ENCODE measurements around the gene DNAJC18.

Gene DNAJC18

GRCh38 chr5:139361835-139362429 is 77.4 kb downstream of the DNAJC18 start:
- Histone ChIP-seq H3K36me3 (ENCODE audit: control insufficient read depth in 2 of 2, insufficient read depth in 1 of 2, low read length in 2 of 2) (peaks cover 47 to 71% of the 10 kb centered on the region in 2 experiments), H3K9me3 (ENCODE audit: control insufficient read depth, insufficient read depth, low read depth, low read length) (no peaks in the 10 kb centered on the region), H3K4me3 (ENCODE audit: low read depth, low read length) (no peak overlapping the region), H3K4me1 (ENCODE audit: control insufficient read depth, insufficient read depth, low read length) (no peaks in the 10 kb centered on the region), H3K27ac (ENCODE audit: extremely low read depth, low read depth, low read length) (no peak overlapping the region)
- CTCF ChIA-PET: interaction anchor here (0.7 kb wide), 1 partner anchor 610 kb away, joined by 5 read pairs; no protein-coding TSS in a partner anchor
- no peak for TF ChIP-seq ZNF560 (tag by site-specific recombination; IDR thresholded peaks at IDR 0.05; ENCODE audit: borderline replicate concordance)
- TF ChIP-seq SP3 (tag by site-specific recombination; IDR thresholded peaks at IDR 0.05): no peak
- TF ChIP-seq ZBTB17 (tag by site-specific recombination; IDR thresholded peaks at IDR 0.05): no peak
- no peak for TF ChIP-seq ZNF416 (tag by site-specific recombination; IDR thresholded peaks at IDR 0.05)
- TF ChIP-seq ZBTB1 (tag by site-specific recombination; IDR thresholded peaks at IDR 0.05): no peak
- peak; percentile 24; the same call in 1 of the 2 replicates for TF ChIP-seq PRDM1 (tag by site-specific recombination; IDR thresholded peaks at IDR 0.05)
- TF ChIP-seq, protein P1, sequence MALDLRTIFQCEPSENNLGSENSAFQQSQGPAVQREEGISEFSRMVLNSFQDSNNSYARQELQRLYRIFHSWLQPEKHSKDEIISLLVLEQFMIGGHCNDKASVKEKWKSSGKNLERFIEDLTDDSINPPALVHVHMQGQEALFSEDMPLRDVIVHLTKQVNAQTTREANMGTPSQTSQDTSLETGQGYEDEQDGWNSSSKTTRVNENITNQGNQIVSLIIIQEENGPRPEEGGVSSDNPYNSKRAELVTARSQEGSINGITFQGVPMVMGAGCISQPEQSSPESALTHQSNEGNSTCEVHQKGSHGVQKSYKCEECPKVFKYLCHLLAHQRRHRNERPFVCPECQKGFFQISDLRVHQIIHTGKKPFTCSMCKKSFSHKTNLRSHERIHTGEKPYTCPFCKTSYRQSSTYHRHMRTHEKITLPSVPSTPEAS (tag by site-specific recombination; IDR thresholded peaks at IDR 0.05): no peak
- peak; percentile 33; the same call in 1 of the 2 replicates for TF ChIP-seq ZNF362 (tag by site-specific recombination; IDR thresholded peaks at IDR 0.05)
- TF ChIP-seq, protein P2, sequence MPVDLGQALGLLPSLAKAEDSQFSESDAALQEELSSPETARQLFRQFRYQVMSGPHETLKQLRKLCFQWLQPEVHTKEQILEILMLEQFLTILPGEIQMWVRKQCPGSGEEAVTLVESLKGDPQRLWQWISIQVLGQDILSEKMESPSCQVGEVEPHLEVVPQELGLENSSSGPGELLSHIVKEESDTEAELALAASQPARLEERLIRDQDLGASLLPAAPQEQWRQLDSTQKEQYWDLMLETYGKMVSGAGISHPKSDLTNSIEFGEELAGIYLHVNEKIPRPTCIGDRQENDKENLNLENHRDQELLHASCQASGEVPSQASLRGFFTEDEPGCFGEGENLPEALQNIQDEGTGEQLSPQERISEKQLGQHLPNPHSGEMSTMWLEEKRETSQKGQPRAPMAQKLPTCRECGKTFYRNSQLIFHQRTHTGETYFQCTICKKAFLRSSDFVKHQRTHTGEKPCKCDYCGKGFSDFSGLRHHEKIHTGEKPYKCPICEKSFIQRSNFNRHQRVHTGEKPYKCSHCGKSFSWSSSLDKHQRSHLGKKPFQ (tag by site-specific recombination; IDR thresholded peaks at IDR 0.05): no peak
- TF ChIP-seq, protein P3, sequence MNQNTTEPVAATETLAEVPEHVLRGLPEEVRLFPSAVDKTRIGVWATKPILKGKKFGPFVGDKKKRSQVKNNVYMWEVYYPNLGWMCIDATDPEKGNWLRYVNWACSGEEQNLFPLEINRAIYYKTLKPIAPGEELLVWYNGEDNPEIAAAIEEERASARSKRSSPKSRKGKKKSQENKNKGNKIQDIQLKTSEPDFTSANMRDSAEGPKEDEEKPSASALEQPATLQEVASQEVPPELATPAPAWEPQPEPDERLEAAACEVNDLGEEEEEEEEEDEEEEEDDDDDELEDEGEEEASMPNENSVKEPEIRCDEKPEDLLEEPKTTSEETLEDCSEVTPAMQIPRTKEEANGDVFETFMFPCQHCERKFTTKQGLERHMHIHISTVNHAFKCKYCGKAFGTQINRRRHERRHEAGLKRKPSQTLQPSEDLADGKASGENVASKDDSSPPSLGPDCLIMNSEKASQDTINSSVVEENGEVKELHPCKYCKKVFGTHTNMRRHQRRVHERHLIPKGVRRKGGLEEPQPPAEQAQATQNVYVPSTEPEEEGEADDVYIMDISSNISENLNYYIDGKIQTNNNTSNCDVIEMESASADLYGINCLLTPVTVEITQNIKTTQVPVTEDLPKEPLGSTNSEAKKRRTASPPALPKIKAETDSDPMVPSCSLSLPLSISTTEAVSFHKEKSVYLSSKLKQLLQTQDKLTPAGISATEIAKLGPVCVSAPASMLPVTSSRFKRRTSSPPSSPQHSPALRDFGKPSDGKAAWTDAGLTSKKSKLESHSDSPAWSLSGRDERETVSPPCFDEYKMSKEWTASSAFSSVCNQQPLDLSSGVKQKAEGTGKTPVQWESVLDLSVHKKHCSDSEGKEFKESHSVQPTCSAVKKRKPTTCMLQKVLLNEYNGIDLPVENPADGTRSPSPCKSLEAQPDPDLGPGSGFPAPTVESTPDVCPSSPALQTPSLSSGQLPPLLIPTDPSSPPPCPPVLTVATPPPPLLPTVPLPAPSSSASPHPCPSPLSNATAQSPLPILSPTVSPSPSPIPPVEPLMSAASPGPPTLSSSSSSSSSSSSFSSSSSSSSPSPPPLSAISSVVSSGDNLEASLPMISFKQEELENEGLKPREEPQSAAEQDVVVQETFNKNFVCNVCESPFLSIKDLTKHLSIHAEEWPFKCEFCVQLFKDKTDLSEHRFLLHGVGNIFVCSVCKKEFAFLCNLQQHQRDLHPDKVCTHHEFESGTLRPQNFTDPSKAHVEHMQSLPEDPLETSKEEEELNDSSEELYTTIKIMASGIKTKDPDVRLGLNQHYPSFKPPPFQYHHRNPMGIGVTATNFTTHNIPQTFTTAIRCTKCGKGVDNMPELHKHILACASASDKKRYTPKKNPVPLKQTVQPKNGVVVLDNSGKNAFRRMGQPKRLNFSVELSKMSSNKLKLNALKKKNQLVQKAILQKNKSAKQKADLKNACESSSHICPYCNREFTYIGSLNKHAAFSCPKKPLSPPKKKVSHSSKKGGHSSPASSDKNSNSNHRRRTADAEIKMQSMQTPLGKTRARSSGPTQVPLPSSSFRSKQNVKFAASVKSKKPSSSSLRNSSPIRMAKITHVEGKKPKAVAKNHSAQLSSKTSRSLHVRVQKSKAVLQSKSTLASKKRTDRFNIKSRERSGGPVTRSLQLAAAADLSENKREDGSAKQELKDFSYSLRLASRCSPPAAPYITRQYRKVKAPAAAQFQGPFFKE (tag by site-specific recombination; IDR thresholded peaks at IDR 0.05; ENCODE audit: borderline replicate concordance): no peak
- POLR2A ChIA-PET: interaction anchor here (0.6 to 0.7 kb wide), 3 partner anchors 199 to 613 kb away, joined by 4 to 5 read pairs (median 5); partner anchors contain the start of gene UBE2D2

DNA sequence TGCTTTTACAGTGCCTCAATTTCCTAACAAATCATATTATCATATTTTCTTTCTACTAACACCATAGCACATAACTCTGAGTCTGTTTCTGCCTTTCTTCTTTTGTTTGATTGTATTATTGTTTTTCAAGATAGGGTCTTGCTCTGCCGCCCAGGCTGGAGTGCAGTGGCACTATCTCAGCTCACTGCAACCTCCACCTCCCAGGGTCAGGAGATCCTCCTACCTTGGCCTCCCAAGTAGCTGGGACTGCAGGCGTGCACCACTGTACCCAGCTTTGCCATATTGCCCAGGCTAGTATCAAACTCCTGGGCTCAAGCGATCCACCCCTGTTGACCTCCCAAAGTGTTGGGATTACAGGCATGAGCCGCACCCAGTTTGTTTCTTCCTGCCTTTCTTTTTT is 78.9 kb downstream of the DNAJC18 start:
- TF ChIP-seq GLIS1 (tag by site-specific recombination; IDR thresholded peaks at IDR 0.05) (peak; percentile 42; the same call in 1 of the 2 replicates), SP3 (tag by site-specific recombination; IDR thresholded peaks at IDR 0.05) (no peak), ZNF121 (tag by site-specific recombination; IDR thresholded peaks at IDR 0.05) (peak; percentile 58; the same call in 1 of the 2 replicates)
- CTCF ChIA-PET: interaction anchor here (0.6 to 0.7 kb wide), 3 partner anchors 12 to 70 kb away, joined by 3 to 4 read pairs (median 4); no protein-coding TSS in a partner anchor
- Histone ChIP-seq H3K4me1 (ENCODE audit: control insufficient read depth, insufficient read depth, low read length) (no peaks in the 10 kb centered on the region), H3K27ac (ENCODE audit: extremely low read depth, low read depth, low read length) (no peak overlapping the region), H3K4me3 (ENCODE audit: low read depth, low read length) (no peak overlapping the region), H3K36me3 (ENCODE audit: control insufficient read depth in 2 of 2, insufficient read depth in 1 of 2, low read length in 2 of 2) (peaks cover 32 to 68% of the 10 kb centered on the region in 2 experiments), H3K9me3 (ENCODE audit: control insufficient read depth, insufficient read depth, low read depth, low read length) (no peaks in the 10 kb centered on the region)
- POLR2A ChIA-PET: no interaction called here

All from HEK293 (cell line).